Activated CD4-positive, alpha-beta memory T cell treated with anti-CD3 and anti-CD28 coated beads, Interleukin-2, amount 10 ng/mL, durations not matched to agents 7 days and 5 days (primary cell): ENCODE measurements around the gene OR10A6. TPM values are rescaled to one million over a fixed set of nuclear protein-coding genes. Genes with fewer than 3 reads are reported as not detected.

Experiments used
- CTCF ChIA-PET: fragments of 350-600 bp; sonication (Branson Sonifier 250); formaldehyde crosslinking; loops from one replicate; lab custom pipeline; 2021; ENCODE audit warnings: antibody characterized with exemption, inconsistent platforms; lab: Charles Lee
- POLR2A ChIA-PET: fragments of 350-600 bp; sonication (Branson Sonifier 250); formaldehyde crosslinking; loops from one replicate; lab custom pipeline; 2021; ENCODE audit warnings: antibody characterized with exemption; lab: Charles Lee
- DNase-seq: peaks from one replicate; pipeline ENCODE4 v3.0.0-alpha.2; 2020
- H3K27ac Mint-ChIP-seq: one replicate; pipeline ENCODE4 v1.8.0; 2021; ENCODE audit warnings: mild to moderate bottlenecking, mixed read lengths
- H3K27me3 Mint-ChIP-seq: one replicate; pipeline ENCODE4 v1.8.0; 2021; ENCODE audit warnings: mixed read lengths
- H3K36me3 Mint-ChIP-seq: one replicate; pipeline ENCODE4 v1.8.0; 2021; ENCODE audit warnings: low read depth, mixed read lengths
- H3K4me1 Mint-ChIP-seq: one replicate; pipeline ENCODE4 v1.8.0; 2021; ENCODE audit warnings: mixed read lengths
- H3K4me3 Mint-ChIP-seq: one replicate; pipeline ENCODE4 v1.8.0; 2021; ENCODE audit warnings: mild to moderate bottlenecking, mixed read lengths
- H3K9me3 Mint-ChIP-seq: one replicate; pipeline ENCODE4 v1.8.0; 2021; ENCODE audit warnings: mixed read lengths
- total RNA-seq, 2 experiments: library from RNA; stranded (reverse); gene quantifications; one replicate each; pipeline ENCODE4 v1.2.3, GENCODE V29; 2021

Gene OR10A6
- total RNA-seq, 2 experiments from 2014 or later = not detected

DNA sequence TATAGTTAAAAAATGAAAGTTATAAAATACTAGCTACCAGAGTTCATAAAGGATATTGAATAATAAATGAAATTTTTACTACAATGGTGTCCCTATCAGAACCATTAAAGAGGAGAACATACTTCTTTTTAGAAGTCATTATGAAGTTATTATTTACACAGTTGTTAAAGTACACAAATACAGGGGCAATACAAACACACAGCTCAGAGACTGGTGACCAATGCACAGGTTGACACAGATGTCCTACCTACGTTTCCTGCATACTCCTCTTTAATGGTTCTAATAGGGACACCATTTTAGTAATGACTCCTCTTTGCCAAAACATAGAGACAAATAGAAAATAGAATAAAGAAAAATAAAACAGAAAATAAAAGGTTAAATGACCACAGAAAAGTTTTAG lies 24.1 kb upstream of the OR10A6 start:
- Mint-ChIP-seq H3K9me3 (no peaks in the 10 kb centered on the region), H3K27me3 (peaks cover 9% of the 10 kb centered on the region), H3K27ac (no peak overlapping the region), H3K4me1 (no peaks in the 10 kb centered on the region), H3K36me3 (no peaks in the 10 kb centered on the region), H3K4me3 (no peak overlapping the region)
- CTCF ChIA-PET = no interaction called here
- no peak for DNase-seq
- POLR2A ChIA-PET = no interaction called here

GRCh38 chr11:7949934-7950333 lies 18.9 kb upstream of the OR10A6 start:
- no peaks in the 10 kb centered on the region for H3K4me1 Mint-ChIP-seq
- no peaks in the 10 kb centered on the region for H3K36me3 Mint-ChIP-seq
- ChIA-PET POLR2A (no interaction called here), CTCF (no interaction called here)
- H3K4me3 Mint-ChIP-seq = no peak overlapping the region
- H3K27me3 Mint-ChIP-seq = peaks cover 7% of the 10 kb centered on the region
- H3K9me3 Mint-ChIP-seq = no peaks in the 10 kb centered on the region
- H3K27ac Mint-ChIP-seq = no peak overlapping the region
- DNase-seq = no peak

DNA sequence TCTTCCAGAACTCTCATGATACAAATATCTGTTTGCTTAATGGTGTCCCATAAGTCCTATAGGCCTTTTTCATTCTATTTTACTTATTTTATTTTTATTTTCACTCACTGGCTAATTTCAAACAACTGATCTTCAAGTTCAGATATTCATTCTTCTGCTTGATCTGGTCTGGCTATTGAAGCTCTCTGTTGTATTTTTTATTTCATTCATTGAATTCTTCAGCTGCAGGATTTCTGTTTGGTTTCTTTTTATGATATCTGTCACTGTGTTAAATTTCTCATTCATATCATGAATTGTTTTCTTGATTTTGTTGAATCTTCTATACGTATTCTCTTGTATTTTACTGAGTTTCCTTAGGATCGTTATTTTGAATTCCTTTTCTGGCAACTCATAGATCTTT lies 13.1 kb upstream of the OR10A6 start:
- H3K4me3 Mint-ChIP-seq = no peak overlapping the region
- DNase-seq = no peak
- no peaks in the 10 kb centered on the region for H3K4me1 Mint-ChIP-seq
- no peaks in the 10 kb centered on the region for H3K36me3 Mint-ChIP-seq
- no peak overlapping the region for H3K27ac Mint-ChIP-seq
- peaks cover 9% of the 10 kb centered on the region for H3K27me3 Mint-ChIP-seq
- peaks cover 12% of the 10 kb centered on the region for H3K9me3 Mint-ChIP-seq
- ChIA-PET CTCF (no interaction called here), POLR2A (no interaction called here)

DNA sequence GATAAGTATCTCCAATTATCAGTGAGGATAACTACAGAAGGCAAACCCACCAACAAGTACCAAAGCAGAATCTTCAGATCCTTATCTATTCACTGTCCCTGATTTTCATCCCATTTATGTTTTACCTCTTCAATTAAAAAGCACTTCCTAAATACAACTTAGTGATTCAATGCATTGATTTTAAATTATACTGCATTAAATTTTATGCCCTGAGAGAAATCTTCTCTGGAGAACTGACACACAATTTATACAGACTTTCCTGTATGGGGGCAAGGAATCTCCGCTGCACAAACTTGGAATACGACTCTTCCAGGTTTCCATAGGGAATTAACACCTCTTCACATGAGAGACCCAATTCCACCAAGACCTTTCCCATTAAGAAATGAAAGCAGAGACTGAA lies 10.5 kb upstream of the OR10A6 start, which contains the start of gene OR10A3:
Gene OR10A3, minus strand, starts transcription at position 101 of the 400 bp plus-strand sequence. CDS start 2,188 bp downstream, outside the sequence.
- ChIA-PET POLR2A (no interaction called here), CTCF (no interaction called here)
- Mint-ChIP-seq H3K4me3 (no peak within 1 kb of the TSS), H3K36me3 (no peaks in the 10 kb centered on the region), H3K27me3 (peaks cover 6% of the 10 kb centered on the region), H3K4me1 (no peaks in the 10 kb centered on the region), H3K9me3 (peaks cover 12% of the 10 kb centered on the region), H3K27ac (no peak within 1 kb of the TSS)
- DNase-seq = no peak

DNA sequence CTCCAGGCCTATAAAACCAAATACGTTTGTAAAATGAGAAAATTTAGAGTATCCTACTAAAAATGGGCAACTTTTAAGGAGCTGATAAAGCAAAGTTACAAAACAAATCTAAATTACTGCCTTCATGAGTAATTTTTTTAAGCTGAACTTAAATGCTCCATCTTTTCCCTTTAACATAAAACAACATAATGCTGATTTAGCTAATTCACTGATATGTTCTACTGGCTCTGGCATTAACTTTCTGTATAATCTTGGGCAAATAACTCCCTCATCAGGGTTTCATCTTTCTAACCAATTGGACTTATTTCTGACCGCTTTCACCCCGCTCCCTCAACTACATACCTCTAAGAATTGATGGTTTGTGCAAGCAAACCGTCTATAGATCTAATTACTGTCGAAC lies 10.1 kb upstream of the OR10A6 start:
- Mint-ChIP-seq H3K4me3 (no peak overlapping the region), H3K27ac (no peak overlapping the region), H3K9me3 (peaks cover 12% of the 10 kb centered on the region), H3K36me3 (no peaks in the 10 kb centered on the region), H3K27me3 (peaks cover 9% of the 10 kb centered on the region), H3K4me1 (no peaks in the 10 kb centered on the region)
- ChIA-PET CTCF (no interaction called here), POLR2A (no interaction called here)
- no peak for DNase-seq

- Mint-ChIP-seq H3K4me1 (no peaks in the 10 kb centered on the region), H3K27ac (no peak overlapping the region), H3K36me3 (no peaks in the 10 kb centered on the region), H3K4me3 (no peak overlapping the region), H3K9me3 (no peaks in the 10 kb centered on the region), H3K27me3 (peaks cover 13% of the 10 kb centered on the region)
- no peak for DNase-seq
- ChIA-PET CTCF (no interaction called here), POLR2A (no interaction called here)
These were observed 5.5 kb upstream of the OR10A6 start for GRCh38 chr11:7936615-7937014.

GRCh38 chr11:7927635-7928034 lies 3.4 kb downstream of the OR10A6 start:
- Mint-ChIP-seq H3K4me3 (no peak overlapping the region), H3K27me3 (peaks cover 12% of the 10 kb centered on the region), H3K9me3 (no peaks in the 10 kb centered on the region), H3K4me1 (no peaks in the 10 kb centered on the region), H3K27ac (no peak overlapping the region), H3K36me3 (no peaks in the 10 kb centered on the region)
- DNase-seq = no peak
- ChIA-PET POLR2A (no interaction called here), CTCF (no interaction called here)

- CTCF ChIA-PET = interaction anchor here (0.7 kb wide), 1 partner anchor 388 kb away, joined by 3 read pairs; no protein-coding TSS in a partner anchor
- no peaks in the 10 kb centered on the region for H3K36me3 Mint-ChIP-seq
- no peak for DNase-seq
- no peak overlapping the region for H3K4me3 Mint-ChIP-seq
- POLR2A ChIA-PET = no interaction called here
- H3K27me3 Mint-ChIP-seq = peaks cover 3% of the 10 kb centered on the region
- H3K27ac Mint-ChIP-seq = no peak overlapping the region
- H3K4me1 Mint-ChIP-seq = no peaks in the 10 kb centered on the region
- H3K9me3 Mint-ChIP-seq = no peaks in the 10 kb centered on the region
These were observed 6.5 kb downstream of the OR10A6 start for GRCh38 chr11:7924536-7924935.

DNA sequence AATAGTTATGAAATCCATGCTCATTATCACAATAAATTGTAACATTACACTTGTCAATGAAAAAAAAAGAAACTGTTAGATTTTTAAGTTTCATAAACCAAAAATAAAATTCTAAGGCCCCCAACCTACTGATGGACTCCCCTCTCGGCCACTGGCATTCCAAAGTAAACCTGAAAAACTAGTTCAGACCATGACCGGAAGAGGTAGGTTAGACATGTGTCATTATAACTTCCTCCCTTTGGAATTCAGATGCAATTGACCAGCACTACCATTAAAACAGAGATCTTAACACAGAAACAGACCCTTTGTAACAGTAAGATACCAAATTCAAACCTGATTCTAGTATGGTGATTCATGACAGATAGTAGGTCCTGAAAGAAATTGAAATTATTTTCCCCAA lies 12.9 kb downstream of the OR10A6 start:
- H3K4me1 Mint-ChIP-seq = no peaks in the 10 kb centered on the region
- no peak for DNase-seq
- CTCF ChIA-PET = no interaction called here
- H3K27me3 Mint-ChIP-seq = no peaks in the 10 kb centered on the region
- no peak overlapping the region for H3K4me3 Mint-ChIP-seq
- H3K9me3 Mint-ChIP-seq = no peaks in the 10 kb centered on the region
- H3K27ac Mint-ChIP-seq = no peak overlapping the region
- POLR2A ChIA-PET = no interaction called here
- no peaks in the 10 kb centered on the region for H3K36me3 Mint-ChIP-seq

DNA sequence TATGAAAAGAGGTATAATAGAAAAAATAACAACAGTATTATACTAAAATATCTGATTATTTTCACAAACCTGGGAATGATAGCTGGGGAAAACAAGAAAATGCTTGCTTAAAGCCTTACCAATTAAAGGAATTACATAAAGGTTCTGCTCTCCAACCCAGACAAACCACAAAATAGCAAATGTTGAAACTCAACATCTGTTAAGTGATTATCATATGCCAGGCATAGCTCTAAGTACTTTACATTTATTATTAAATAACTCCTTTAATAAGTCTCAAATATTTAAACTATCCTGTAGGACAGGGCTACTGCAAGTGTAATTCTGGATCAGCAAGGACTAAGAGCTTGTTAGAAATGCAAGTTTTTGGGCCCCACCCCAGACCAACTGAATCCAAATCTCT lies 20.1 kb downstream of the OR10A6 start:
- H3K27ac Mint-ChIP-seq = no peak overlapping the region
- H3K9me3 Mint-ChIP-seq = no peaks in the 10 kb centered on the region
- DNase-seq = no peak
- no peaks in the 10 kb centered on the region for H3K4me1 Mint-ChIP-seq
- peaks cover 5% of the 10 kb centered on the region for H3K27me3 Mint-ChIP-seq
- no peaks in the 10 kb centered on the region for H3K36me3 Mint-ChIP-seq
- ChIA-PET POLR2A (no interaction called here), CTCF (interaction anchor here (1.1 to 1.7 kb wide), 2 partner anchors 17 to 76 kb away, joined by 4 to 5 read pairs; partner anchors contain the start of gene EIF3F)
- H3K4me3 Mint-ChIP-seq = no peak overlapping the region

- ChIA-PET CTCF (interaction anchor here (1.1 to 1.7 kb wide), 2 partner anchors 17 to 77 kb away, joined by 4 to 5 read pairs; partner anchors contain the start of gene EIF3F), POLR2A (no interaction called here)
- H3K27me3 Mint-ChIP-seq = peaks cover 9% of the 10 kb centered on the region
- H3K27ac Mint-ChIP-seq = no peak overlapping the region
- DNase-seq = no peak
- H3K36me3 Mint-ChIP-seq = no peaks in the 10 kb centered on the region
- no peak overlapping the region for H3K4me3 Mint-ChIP-seq
- H3K9me3 Mint-ChIP-seq = no peaks in the 10 kb centered on the region
- no peaks in the 10 kb centered on the region for H3K4me1 Mint-ChIP-seq
These were observed 20.7 kb downstream of the OR10A6 start for GRCh38 chr11:7910286-7910788.

DNA sequence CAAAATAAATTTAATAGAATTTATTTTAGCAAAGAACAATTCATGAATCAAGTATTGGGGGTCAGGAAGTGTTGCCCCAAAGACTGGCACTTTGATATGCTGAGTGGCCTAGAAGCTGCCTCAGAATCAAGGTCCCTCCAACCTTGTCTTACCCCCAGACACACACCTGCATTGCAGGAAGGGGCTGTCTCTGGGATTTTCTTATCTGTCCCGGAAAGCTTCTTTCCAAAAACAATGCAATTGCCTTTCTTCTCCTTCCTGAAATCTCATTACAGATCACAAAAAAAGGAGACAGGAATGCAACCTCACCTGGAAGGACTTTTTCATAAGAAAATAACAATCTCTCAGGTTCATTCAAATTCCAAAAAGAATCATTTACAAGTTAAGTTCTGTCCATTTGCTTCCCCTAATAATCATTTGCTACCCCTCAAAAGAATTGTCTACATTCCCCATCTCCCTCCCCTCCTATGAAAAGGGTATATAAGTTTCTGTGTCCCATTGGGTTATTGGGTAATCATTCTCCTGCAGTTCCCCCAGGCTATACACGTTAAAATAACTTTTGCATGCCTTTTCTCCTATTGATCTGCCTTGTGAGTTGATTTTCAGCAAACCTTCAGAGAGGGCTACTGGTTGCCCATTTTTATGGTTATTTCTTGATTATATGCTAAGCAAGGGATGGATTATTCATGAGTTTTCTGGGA lies 21.3 kb downstream of the OR10A6 start:
- ChIA-PET POLR2A (no interaction called here), CTCF (interaction anchor here (0.9 to 1.7 kb wide), 2 partner anchors 16 to 17 kb away, joined by 3 to 4 read pairs; no protein-coding TSS in a partner anchor)
- H3K27me3 Mint-ChIP-seq = peaks cover 10% of the 10 kb centered on the region
- H3K9me3 Mint-ChIP-seq = no peaks in the 10 kb centered on the region
- no peaks in the 10 kb centered on the region for H3K36me3 Mint-ChIP-seq
- no peak for DNase-seq
- H3K4me1 Mint-ChIP-seq = no peaks in the 10 kb centered on the region
- no peak overlapping the region for H3K4me3 Mint-ChIP-seq
- no peak overlapping the region for H3K27ac Mint-ChIP-seq

DNA sequence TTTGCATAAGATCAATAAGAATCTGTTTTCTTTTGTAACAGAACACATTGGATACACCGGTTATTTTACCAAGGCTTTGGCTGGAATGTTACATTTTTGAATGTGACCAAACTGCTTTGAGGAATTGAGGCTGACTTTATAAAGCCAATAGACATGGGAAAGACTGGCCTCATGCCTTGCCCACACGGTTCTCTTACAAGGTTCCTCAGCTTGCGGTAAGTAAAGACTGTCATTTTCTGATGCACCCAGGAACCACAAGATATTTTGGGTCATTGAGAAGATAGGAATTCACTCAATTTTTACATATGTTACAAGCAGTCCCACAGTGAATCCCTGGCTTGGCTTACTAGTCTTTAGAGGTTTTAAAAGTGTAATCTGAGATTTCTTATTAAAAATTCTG lies 23.9 kb downstream of the OR10A6 start:
- no peaks in the 10 kb centered on the region for H3K4me1 Mint-ChIP-seq
- ChIA-PET CTCF (interaction anchor here (0.6 kb wide), 1 partner anchor 73 kb away, joined by 5 read pairs; no protein-coding TSS in a partner anchor), POLR2A (no interaction called here)
- no peak overlapping the region for H3K4me3 Mint-ChIP-seq
- DNase-seq = no peak
- H3K27me3 Mint-ChIP-seq = peaks cover 16% of the 10 kb centered on the region
- no peaks in the 10 kb centered on the region for H3K36me3 Mint-ChIP-seq
- no peaks in the 10 kb centered on the region for H3K9me3 Mint-ChIP-seq
- no peak overlapping the region for H3K27ac Mint-ChIP-seq

- Mint-ChIP-seq H3K36me3 (no peaks in the 10 kb centered on the region), H3K27me3 (peaks cover 16% of the 10 kb centered on the region), H3K4me3 (no peak overlapping the region), H3K27ac (no peak overlapping the region), H3K9me3 (no peaks in the 10 kb centered on the region), H3K4me1 (no peaks in the 10 kb centered on the region)
- POLR2A ChIA-PET = no interaction called here
- DNase-seq = no peak
- CTCF ChIA-PET = no interaction called here
These were observed 24.6 kb downstream of the OR10A6 start for GRCh38 chr11:7906481-7906880.
